Epithelial cell of prostate (primary cell): Measurements from ENCODE around the gene NEURL1B.

Experiments used
- DNase-seq: peaks from one replicate; pipeline ENCODE4 v3.0.0-alpha.2; 2011; ENCODE audit warnings: low read depth, low spot score
- H3K27ac ChIP-seq: fragments of 450-650 bp; 2 replicates; pipeline ENCODE4 v1.5.1; 2017; ENCODE audit warnings: mild to moderate bottlenecking

NEURL1B gene

DNA sequence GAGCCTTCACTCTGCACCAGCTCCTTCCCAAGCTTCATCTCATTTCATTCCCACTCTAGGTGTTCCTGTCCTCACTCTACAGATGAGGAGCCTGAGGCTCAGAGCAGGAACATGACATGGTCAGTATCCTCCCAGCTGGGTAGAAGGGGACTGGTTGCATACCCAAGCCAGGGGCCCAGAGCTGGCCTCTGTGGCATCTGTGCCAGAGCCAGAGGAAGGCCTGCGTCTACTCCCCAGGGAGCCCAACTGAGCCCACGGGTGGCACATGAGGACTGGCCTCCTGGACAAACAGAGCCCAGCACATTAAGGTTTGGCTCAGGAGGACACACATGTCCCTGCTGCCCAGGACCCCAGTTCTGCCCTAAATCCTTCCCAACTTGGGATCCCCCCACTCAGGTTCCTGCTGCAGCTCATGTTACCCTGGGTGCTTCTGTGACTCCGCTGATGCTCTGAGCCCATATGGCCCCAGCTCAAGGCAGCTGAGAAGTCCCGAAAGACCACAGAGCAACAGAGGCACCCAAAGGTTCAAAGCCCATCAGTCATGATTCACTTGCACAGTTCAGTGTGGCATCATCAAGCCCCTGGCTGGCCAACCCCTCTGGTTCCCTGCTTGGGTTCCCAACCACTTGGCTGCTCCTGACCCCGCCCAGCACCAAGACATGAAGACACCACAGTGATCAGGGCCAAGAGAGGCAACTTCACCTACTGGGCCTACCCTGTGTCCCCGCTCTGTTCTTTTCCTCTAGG lies 8.5 kb upstream of the NEURL1B start:
- H3K27ac ChIP-seq: no peak overlapping the region
- no peak for DNase-seq

DNA sequence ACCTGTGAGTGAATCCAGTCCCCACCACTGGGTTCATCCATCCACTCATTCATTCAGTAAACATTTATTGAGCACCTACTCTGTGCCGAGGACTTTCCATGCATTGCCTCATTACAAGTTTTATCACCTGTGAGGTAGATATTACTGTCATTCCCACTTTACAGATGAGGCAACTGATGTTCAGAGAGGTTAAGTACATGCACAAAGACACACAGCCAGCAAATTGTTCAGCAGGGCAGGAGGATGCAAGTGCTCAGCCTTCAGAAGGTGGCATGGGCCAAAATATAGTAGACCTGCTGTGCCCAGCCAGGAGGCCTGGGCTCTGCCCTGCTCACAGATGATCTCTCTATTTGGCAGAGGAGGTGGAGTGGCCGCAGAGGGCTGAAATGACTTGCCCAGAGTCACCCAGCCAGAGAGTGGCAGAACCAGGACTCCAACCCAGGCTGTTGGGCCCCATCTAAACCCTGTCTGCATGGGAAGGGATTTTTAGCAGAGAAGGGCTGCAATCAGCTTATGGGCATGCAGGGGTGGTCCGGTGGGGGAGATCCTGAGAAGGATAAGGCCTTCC lies 7.6 kb upstream of the NEURL1B start:
- H3K27ac ChIP-seq: no peak overlapping the region
- no peak for DNase-seq

DNA sequence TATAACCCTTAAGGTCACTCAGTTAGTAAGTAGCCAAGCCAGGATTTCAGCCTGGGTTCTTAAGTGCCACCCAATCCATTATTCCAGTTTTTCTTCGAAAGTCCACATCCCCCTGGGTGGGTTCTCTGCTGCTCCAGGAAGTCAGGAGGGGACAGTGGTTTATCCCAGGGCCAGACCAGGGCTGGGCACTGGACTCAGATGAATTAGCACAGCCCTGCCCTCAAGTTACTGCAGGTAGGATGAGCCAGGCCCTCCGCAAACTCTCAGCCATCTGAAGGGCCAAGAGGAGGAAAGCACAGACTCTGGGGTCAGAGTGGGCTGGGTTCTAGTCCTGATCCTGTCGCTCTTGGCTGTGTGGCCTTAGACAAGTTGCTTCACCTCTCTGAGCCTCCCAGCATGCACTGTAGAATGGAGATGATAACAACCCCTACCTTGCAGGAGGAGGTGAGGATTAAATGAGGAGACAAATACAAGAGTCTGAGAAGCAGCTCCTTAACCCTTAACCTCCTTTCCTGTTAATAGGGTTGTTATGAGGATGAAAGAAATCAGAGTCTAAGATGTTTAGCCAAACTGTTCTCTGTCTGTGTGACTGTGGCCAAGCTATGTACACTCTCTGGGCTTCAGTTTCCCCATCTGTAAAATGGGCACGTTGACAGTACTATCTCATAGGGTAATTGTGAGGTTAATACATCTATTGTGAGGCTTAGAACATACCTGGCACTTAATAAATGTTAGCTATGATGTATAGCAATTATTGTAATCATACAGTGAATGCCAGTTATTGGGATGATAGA lies 6.8 kb upstream of the NEURL1B start:
- no peak overlapping the region for H3K27ac ChIP-seq
- no peak for DNase-seq

DNA sequence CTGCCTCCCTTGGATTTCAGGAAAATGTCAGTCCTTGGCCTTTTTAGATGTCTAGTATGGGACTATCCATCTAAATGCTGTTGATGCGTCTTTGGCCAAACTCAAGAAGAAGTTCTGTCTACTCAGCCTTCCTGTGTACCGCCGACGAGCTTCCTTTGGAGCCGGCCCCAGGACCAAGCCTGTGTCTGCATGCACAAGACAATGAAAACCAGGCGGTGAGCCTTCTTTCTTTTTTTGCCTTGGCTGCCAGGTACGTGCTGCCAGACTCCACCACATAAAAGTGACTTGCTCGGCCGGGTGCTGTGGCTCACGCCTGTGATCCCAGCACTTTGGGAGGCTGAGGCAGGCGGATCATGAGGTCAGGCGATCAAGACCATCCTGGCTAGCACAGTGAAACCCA lies 6.0 kb upstream of the NEURL1B start:
- no peak overlapping the region for H3K27ac ChIP-seq
- DNase-seq: no peak

DNA sequence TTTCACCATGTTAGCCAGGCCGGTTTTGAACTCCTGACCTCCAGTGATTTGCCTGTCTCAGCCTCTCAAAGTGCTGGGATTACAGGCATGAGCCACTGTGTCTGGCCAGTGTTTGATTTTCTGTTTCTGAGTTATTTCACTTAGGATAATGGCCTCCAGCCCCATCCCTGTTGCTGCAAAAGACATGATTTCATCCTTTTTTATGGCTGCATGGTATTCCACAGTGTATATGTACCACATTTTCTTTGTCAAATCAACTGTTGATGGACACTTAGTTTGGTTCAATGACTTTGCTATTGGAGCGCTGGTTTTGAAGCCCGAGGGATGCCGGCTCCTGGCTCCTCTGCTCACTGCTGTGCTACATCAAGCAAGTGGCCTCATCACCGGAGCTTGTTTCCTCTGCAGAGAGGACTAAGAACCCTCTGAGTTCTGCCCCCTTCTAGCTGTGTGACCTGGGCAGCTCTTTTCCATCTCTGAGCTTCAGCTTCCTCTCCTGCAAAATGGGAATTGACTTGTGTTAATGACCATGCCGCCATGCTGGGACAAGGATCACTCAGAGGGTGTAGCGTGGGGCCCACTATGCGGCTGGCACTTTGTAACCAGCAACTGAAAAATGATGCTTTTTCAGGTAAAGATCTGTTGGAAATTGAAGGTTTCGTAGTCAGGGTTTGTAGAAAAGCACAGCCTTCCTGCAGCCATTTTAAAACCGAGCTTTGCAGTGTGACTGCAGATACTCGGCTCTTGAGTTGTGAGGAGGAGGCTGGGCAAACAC lies 4.6 kb upstream of the NEURL1B start:
- H3K27ac ChIP-seq: no peak overlapping the region
- DNase-seq: no peak

DNA sequence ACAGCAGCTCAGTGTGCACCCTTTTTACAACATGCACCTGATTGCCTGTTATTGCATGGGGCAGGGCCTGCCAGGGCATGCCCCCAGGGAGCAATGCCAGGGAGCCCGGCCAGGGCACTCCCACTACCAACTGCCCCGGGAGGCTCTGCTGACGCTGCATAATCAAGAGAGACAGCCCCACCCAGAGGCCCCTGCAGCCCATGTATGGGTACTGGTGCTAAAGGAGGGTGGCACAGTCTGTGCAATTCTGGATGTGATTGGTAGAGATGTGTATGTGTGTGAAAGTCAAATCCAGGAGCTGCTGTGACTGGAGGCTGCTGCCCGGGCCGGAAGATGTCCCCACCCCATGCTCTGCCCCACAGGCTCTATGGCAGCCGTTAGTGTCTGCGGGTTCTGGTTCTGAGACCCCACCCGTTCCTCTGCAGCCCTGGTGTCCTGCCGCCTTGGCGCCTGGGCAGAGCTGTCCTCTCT lies 3.9 kb upstream of the NEURL1B start:
- DNase-seq: peak; percentile 34
- H3K27ac ChIP-seq: no peak overlapping the region

DNA sequence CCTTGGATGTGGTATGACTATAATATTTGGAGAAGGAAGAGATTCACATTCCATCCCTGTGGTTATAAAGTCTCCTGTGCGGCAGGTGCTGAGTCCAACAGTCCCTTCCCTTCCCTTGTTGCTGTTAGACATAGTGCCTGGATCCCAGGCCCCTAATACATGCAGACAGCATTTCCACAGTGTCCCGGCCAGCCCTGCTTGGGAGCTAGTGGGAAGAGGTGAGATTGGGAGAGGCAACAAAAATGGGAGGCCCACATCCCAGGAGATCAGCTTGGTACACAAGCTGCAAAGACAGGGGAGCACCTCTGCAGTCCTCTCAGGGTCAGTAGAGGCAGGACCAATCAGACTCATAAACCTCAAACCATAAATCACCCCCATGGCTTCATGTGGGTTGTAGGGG lies 3.3 kb upstream of the NEURL1B start:
- no peak for DNase-seq
- no peak overlapping the region for H3K27ac ChIP-seq

DNA sequence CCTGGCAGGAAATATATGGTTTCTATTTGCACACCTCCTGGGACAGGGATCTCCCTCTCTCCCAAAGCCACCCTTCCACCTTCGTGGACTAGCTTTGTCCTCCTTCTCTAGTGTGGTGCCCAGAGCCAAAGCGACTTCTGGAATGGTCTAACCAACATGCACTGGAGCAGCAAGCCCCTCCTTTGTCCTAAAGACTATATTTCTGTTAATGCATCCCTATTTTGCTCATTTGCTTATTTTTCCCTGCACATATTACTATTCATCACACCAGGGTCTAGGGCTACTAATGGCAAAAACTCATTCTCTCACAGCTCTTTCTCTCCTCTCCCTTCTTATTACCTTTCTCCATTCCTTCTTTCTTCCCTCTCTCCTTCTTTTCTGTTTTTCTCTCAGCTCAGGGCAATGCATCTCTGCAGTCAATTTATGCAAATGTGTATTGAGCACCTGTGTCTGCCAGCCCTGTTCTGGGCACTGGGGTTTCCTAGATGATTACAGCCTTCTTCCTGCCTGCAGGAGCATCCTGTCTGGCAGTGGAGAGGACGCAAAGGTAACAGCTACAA lies 2.8 kb upstream of the NEURL1B start:
- no peak for DNase-seq
- no peak overlapping the region for H3K27ac ChIP-seq

DNA sequence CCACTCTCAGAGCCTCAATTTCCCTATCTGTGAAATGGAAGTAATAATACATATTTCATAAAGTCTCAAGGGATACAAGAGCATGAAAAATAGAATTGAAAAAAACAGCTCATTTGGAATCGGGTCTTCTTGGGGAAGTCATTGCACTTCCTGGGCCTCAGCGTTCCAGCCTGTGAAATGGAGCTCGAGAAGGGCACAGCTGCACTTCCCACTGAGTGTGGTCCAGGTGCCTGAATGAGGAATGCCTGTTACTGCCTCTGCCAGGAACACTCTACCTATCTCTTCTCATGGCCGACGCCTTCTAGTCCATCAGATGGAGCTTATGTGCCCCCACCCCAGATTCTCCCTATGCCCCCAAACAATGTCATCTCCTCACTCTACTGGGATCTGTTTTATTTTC lies 924 bp upstream of the NEURL1B start:
- DNase-seq: no peak
- no peak overlapping the region for H3K27ac ChIP-seq

DNA sequence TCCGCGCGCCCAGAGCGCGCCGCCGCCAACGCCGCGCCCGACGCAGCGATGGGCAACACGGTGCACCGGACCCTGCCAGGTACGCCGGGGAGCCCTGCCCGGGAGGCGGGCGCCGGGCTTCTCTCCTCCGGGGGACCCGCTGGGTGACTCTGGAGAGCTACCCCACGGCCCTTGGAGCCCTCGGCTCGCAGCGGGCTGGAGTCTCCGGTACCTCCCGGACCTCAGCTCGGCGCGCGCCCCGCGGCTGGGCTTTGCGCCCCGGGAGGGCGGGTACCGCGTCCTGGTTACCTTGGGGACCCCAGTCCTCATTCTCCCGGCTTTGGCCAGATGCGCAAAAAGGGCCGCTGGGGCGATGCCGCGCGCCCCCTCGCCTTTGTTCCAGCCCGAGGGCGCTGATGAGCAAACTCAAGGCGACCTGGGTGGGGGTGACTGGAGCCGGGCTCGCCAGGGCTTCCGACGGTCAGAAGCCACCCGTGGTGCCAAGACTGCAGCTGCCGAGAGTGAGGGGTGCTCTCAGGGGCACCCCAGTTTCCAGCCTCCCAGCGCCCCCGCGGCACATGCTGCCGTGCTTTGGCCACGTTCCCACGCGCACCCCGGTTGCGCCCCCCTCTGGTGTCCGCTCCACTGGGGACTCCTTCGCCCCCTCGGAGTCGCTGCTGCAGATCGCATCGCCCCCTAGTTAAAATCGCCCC lies 442 bp downstream of the NEURL1B start:
- DNase-seq: no peak
- H3K27ac ChIP-seq: no peak overlapping the region

DNA sequence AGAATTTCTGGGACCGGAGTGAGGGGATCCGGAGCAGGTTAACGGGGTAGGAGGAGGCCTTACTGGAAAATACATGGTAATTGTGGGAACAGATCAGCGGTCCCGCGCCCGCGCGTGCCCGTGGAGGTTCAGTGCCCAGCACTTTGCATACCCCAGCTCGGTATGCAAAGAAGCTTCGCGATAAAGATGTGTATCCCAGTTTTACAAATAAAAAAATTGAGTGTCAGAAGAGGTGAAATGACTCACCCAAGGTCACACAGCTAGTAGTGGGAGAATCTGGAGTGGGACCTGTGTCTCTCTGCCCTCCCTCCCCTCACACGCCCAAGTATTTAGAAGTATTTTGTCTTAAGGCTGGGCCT lies 967 bp downstream of the NEURL1B start:
- no peak for DNase-seq
- no peak overlapping the region for H3K27ac ChIP-seq

DNA sequence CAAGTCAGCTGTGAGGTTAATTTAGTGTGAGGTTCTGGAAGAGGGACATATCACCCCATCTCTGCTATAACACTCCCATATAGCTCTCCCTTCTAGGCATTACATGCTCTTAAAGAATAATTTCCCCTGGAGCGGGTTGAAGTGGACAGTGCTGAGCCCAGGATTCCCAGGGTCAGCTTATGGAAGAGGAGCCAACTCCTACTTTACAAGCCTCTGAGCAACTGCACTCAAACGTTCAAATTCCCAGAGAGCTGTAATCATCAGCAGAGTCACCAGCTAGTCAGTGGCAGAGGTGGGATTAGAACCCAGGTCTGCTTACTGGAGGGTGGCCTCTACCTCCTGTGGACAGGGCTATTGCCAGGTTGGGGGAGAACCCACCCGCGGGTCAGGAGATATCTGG lies 1.4 kb downstream of the NEURL1B start:
- no peak overlapping the region for H3K27ac ChIP-seq

DNA sequence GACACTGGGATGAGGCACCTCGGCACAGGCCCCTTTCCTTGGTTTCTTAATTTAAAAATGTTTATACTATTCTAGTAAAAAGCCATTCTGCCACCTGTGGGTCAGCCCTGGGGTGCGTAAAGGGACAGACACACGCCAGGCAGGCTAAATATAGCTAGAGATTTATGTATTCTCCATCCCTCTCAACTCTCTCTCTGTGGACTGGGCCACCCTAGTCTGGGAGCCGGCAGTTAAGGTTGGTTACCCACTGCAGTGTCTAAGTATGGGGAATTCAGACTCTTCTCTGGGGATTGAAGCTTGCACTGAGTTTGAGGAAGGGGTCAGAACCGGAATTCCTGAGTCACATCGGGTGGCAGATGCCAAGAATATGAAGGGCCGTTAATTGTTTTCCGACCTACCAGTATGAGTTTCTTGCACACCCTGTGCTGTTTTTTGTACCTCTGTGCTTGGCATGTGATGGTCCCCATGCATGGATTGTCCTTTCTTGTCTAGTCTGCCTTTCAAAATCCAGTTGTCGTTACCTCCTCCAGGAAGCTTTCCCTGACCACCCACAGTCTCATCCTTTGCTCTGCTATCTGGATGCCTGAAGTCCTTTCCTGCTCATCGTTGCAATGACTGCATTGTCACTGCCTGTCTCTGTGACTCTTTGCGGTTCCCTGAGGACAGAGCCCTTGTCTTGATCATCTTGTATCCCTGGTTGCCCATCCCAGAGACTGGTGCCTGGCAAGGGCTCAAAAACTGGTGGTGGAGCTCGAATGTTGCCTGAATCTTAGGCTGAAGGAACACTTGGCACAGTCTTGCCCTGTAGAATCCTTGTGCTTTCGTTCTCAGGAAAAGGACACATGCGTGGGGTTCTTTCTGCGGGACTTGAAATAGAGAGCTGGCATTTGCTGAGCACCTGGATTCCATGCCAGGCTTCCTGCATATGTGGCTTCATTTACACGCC lies 2.1 kb downstream of the NEURL1B start:
- H3K27ac ChIP-seq: no peak overlapping the region
- DNase-seq: no peak

More for the DNA sequence above, 1.4 kb downstream of the NEURL1B start:
- no peak for DNase-seq

DNA sequence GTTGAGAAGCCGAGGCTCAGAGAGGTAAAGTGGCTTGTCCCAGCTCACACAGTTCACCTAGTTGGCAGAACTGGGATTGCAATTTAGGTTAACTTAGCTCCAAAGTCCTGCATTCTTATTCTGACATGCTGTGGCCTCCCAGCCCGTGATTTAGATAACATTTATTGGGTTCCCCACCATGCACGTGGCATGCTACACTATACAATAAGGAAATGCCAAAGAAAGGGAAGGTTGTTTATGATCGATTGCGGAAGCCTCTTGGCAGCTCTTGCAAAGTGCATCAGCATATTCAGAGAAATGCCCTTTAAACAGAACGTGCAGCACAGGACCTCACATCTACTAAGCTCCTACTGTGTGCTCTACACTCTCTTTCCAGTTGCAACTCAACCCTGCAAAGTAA lies 3.2 kb downstream of the NEURL1B start:
- no peak overlapping the region for H3K27ac ChIP-seq
- no peak for DNase-seq

DNA sequence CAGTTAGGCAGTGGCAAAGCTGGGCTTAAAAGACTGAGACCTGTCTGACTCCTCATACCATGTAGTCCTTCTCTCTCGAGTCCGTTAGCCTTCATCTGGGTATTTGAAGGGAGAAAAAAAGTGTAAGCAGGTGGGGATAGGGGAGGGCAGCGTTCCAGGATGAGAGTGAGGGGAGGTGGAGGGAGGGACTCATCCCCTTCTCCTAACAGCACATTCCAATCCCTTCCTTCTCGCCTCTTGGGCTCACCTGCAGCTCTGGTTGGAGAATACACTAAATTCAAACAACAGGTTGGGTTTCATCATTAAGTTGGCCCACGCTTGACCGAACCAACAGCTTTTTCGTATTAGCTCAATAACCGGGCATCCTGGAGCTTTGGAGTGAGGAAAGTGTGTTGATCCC lies 3.6 kb downstream of the NEURL1B start:
- no peak overlapping the region for H3K27ac ChIP-seq
- no peak for DNase-seq

DNA sequence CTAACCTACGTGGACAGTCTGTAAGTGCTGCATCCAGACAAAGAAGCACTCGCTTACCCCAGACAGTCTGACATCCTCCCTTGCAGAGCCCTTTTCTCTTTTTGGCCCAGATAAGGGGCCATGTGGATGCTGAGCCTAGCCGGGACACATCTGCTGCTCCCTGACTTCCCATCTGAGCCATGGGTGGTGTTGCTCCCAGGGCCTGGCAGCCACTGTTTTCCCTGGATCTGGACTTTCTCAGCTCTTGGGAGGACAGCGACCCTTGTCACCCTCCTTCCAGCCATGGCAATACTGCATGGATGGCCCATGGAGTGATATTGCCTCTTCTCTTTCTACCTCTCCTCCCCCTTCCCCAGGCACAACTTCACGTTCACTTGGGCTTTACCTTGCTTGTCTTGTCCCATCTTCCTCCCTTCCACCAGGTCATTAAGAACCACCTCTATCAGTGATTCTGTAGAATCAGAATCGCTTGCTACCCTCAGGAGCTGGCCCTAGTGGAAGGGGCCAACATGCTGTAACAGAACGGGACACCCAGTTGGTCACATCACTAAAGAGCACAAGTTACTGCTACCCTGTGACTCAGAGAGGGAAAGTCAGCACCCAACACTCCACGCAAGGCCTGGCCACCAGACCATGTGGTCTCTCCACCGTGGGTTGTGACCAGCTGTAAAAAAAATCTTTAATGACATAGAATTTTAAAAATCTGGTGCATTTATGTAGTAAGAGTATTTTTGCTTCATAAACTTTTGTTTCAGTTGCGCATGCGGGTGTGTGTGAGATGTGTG lies 4.4 kb downstream of the NEURL1B start:
- no peak for DNase-seq

DNA sequence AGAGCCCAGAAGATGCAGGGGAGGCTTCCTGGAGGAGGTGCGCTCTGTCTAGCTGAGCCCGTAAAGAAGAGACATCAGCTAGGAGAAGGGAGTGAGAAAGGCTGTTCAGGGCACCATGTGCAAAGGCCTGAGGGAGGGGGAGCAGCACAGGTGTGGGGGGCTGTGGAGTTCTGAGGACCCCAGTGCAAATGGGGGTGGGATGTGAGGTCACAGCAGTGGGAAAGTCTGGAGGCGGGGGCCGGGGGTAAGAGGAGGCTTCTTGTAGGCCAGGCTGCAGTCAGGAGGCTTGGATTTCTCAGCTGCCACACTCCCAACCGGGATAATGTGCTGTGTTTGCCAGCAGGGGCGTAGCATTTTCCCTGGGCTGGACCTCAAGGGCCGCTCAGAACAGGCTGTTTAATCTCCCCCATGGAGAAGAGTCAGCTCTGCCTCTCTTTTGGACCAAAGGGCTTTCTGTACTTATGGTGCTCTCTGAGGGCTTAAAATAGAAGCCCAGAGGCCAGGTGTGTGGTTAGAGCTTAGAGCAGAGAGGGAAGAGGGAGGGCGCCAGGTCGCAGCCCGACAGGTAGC lies 5.7 kb downstream of the NEURL1B start:
- H3K27ac ChIP-seq: peak overlapping the region; percentile 76
- no peak for DNase-seq

More for the DNA sequence above, 4.4 kb downstream of the NEURL1B start:
- H3K27ac ChIP-seq: no peak overlapping the region
